HepG2 (cell line): ENCODE data around the gene ADAMTS8. TPM values are rescaled to one million over a fixed set of nuclear protein-coding genes. Genes with fewer than 3 reads are reported as not detected.

Experiments used
- ATAC-seq: fragments of 200-7000 bp; cut with Tn5 transposase; 3 replicates; pipeline ENCODE4 v1.9.1; 2020; ENCODE audit warnings: mild to moderate bottlenecking, moderate library complexity
- BruUV-seq: library from RNA; stranded (reverse); fragments of 400-500 nt; replicated peaks from 2 replicates; lab custom pipeline; 2021; lab: Mats Ljungman, UMichigan
- CTCF ChIA-PET: fragments of 300-600 bp; formaldehyde crosslinking; extraction: SDS; loops from one replicate; lab custom pipeline; 2021; ENCODE audit warnings: low total read pairs, inconsistent platforms, low intra/inter-chr PET ratio; lab: Yijun Ruan, JAX
- POLR2A ChIA-PET: fragments of 350-600 bp; sonication (Branson Sonifier 250); formaldehyde crosslinking; loops from one replicate; lab custom pipeline; 2020; ENCODE audit warnings: antibody characterized with exemption, inconsistent platforms; lab: Yijun Ruan, JAX
- DNase-seq: peaks from one replicate; pipeline ENCODE4 v3.0.0-alpha.2; 2015; ENCODE audit warnings: low spot score
- FAIRE-seq: peaks from 3 replicates; lab custom pipeline; 2011; peaks lifted over from hg19 to GRCh38; lab: Jason Lieb, UNC
- H2AFZ ChIP-seq: one replicate; pipeline ENCODE4 v1.6.1; 2011; ENCODE audit warnings: low read length, inconsistent platforms
- H3K27ac ChIP-seq: fragments of 300-600 bp; 3 replicates; pipeline ENCODE4 v1.8.0; 2011; ENCODE audit warnings: mixed run types, mild to moderate bottlenecking, mixed read lengths, low read length, inconsistent platforms; ENCODE audit not compliant: insufficient read depth; ENCODE audit errors: extremely low read length
- H3K27me3 ChIP-seq, 2 experiments: fragments of 200-600 bp in 1 of 2; 2 replicates in 1 of 2; 3 replicates in 1 of 2; pipeline versions ENCODE4 v1.6.0 to v1.8.0; 2011; ENCODE audit warnings: low read length in 2 of 2, mild to moderate bottlenecking in 2 of 2, moderate library complexity in 2 of 2, inconsistent platforms in 1 of 2; ENCODE audit not compliant: insufficient read depth in 2 of 2, control insufficient read depth in 1 of 2
- H3K36me3 ChIP-seq, 2 experiments: fragments of 200-600 bp in 1 of 2; replicated peaks in 1 of 2; 2 replicates in 1 of 2; 3 replicates in 1 of 2; pipeline versions ENCODE4 v1.5.1 to v1.8.0; 2011; ENCODE audit warnings: low read length in 2 of 2, inconsistent platforms in 1 of 2; ENCODE audit not compliant: insufficient read depth in 2 of 2, control insufficient read depth in 1 of 2
- H3K4me1 ChIP-seq: 2 replicates; pipeline ENCODE4 v1.5.1; 2012; ENCODE audit warnings: low read length, inconsistent platforms; ENCODE audit not compliant: insufficient read depth
- H3K4me2 ChIP-seq: 2 replicates; pipeline ENCODE4 v1.6.0; 2011; ENCODE audit warnings: low read depth, low read length, inconsistent platforms
- H3K4me3 ChIP-seq, 3 experiments: fragments of 200-600 bp in 1 of 3; sonication (generic), shearing (Covaris generic) in 1 of 3; replicated peaks in 1 of 3; 2 replicates each; pipeline ENCODE4 v1.5.1; 2011 to 2016; ENCODE audit warnings: low read length in 3 of 3, inconsistent platforms in 2 of 3, low read depth in 2 of 3, mild to moderate bottlenecking in 2 of 3, control low read depth in 1 of 3, mixed read lengths in 1 of 3; ENCODE audit not compliant: insufficient read depth in 1 of 3
- H3K79me2 ChIP-seq: one replicate; pipeline ENCODE4 v1.6.1; 2011; ENCODE audit warnings: low read length, inconsistent platforms; ENCODE audit not compliant: insufficient read depth
- H3K9ac ChIP-seq: 2 replicates; pipeline ENCODE4 v1.6.0; 2011; ENCODE audit warnings: mild to moderate bottlenecking, low read depth, low read length, inconsistent platforms; ENCODE audit not compliant: insufficient read depth
- H3K9me3 ChIP-seq: 2 replicates; pipeline ENCODE4 v1.5.1; 2012; ENCODE audit warnings: mild to moderate bottlenecking, low read length
- H4K20me1 ChIP-seq: 2 replicates; pipeline ENCODE4 v1.6.0; 2011; ENCODE audit warnings: inconsistent platforms, mild to moderate bottlenecking, low read length, moderate library complexity; ENCODE audit not compliant: insufficient read depth
- CAMTA2 ChIP-seq: sonication (generic); formaldehyde crosslinking; IDR thresholded peaks from 2 replicates; pipeline ENCODE4 v1.4.0; 2020; ENCODE audit warnings: mild to moderate bottlenecking, missing genetic modification reagents, borderline replicate concordance
- CBX2 ChIP-seq, 2 experiments: fragments of 200-600 bp in 1 of 2; sonication (generic); formaldehyde crosslinking in 1 of 2; IDR thresholded peaks; 2 replicates each; pipeline versions ENCODE4 v1.7.0 to v1.8.1; 2018 to 2022; ENCODE audit warnings: low read depth in 2 of 2, low read length in 1 of 2, mild to moderate bottlenecking in 1 of 2, missing genetic modification reagents in 1 of 2
- GTF3A ChIP-seq: sonication (generic); formaldehyde crosslinking; conservative IDR thresholded peaks from 2 replicates; pipeline ENCODE4 v1.4.0; 2020; ENCODE audit warnings: mild to moderate bottlenecking, missing genetic modification reagents
- MBD4 ChIP-seq: IDR thresholded peaks from 2 replicates; pipeline ENCODE4 v1.6.1; 2012; ENCODE audit warnings: low read length, inconsistent platforms, borderline replicate concordance
- MTERF4 ChIP-seq: sonication (generic); formaldehyde crosslinking; IDR thresholded peaks from 2 replicates; pipeline ENCODE4 v1.8.0; 2023; ENCODE audit warnings: mild to moderate bottlenecking, missing genetic modification reagents
- RARA ChIP-seq: IDR thresholded peaks from 2 replicates; pipeline ENCODE4 v1.6.1; 2016; ENCODE audit warnings: missing genetic modification reagents, missing compliant biosample characterization
- TCF12 ChIP-seq, 2 experiments: fragments of 450-650 bp in 1 of 2; sonication (generic) in 1 of 2; formaldehyde crosslinking in 1 of 2; IDR thresholded peaks; 2 replicates each; pipeline versions ENCODE4 v1.6.1 to v1.8.0; 2017 to 2022; ENCODE audit warnings: antibody characterized with exemption in 1 of 2, mild to moderate bottlenecking in 1 of 2, missing genetic modification reagents in 1 of 2, moderate library complexity in 1 of 2
- ZNF235 ChIP-seq: sonication (generic); formaldehyde crosslinking; IDR thresholded peaks from 2 replicates; pipeline ENCODE4 v1.8.1; 2023; ENCODE audit warnings: mild to moderate bottlenecking, missing genetic modification reagents, borderline replicate concordance
- ZNF770 ChIP-seq: sonication (generic); formaldehyde crosslinking; IDR thresholded peaks from 2 replicates; pipeline ENCODE4 v1.5.0; 2020; ENCODE audit warnings: mild to moderate bottlenecking, missing genetic modification reagents
- ZSCAN20 ChIP-seq: sonication (generic); formaldehyde crosslinking; IDR thresholded peaks from 2 replicates; pipeline ENCODE4 v1.4.0; 2020; ENCODE audit warnings: missing genetic modification reagents, mild to moderate bottlenecking, borderline replicate concordance
- WGBS: methylation state at CpG from one replicate; pipeline ENCODE4 v1.1.6; 2017; ENCODE audit warnings: low lambda C conversion rate; 5-methylcytosine and 5-hydroxymethylcytosine counted together
- in situ Hi-C: cut with HindIII; loops from 2 replicates; pipeline ENCODE4 v1.10.0; 2017; ENCODE audit warnings: low pct_unique_long_range_greater_than_20kb; ENCODE audit not compliant: extremely low pct_ligation_motif_present
- intact Hi-C: fragments of 100-400 bp; cut with micrococcal nuclease; formaldehyde crosslinking; loops from one replicate; pipeline ENCODE4 v1.10.0; 2022; ENCODE audit not compliant: unreplicated experiment
- polyA plus RNA-seq, 8 experiments: library from polyadenylated mRNA; depleted of rRNA in 3 of 8; stranded (reverse) in 7 of 8; unstranded in 1 of 8; fragments of >200 nt; fragmentation: Illumina TruSeq in 4 of 8; extraction: Trizol in 4 of 8; gene quantifications; 2 replicates each; pipeline versions ENCODE4 v1.2.1 to v1.2.3, GENCODE V29; 2011 to 2016; ENCODE audit warnings: low read depth in 4 of 8, missing spikeins in 1 of 8, mixed read lengths in 1 of 8; ENCODE audit not compliant: insufficient read depth in 1 of 8
- total RNA-seq, 5 experiments: library from RNA; depleted of rRNA; stranded (reverse); fragments of >200 nt; fragmentation: Illumina TruSeq; extraction: Trizol; gene quantifications; 2 replicates each; pipeline ENCODE4 v1.2.3, GENCODE V29; 2016; ENCODE audit warnings: low read depth in 1 of 5
- TF ChIP-seq, protein P1 (sequence below): sonication (generic); formaldehyde crosslinking; IDR thresholded peaks from 2 replicates; pipeline ENCODE4 v1.5.1; 2020; ENCODE audit warnings: mild to moderate bottlenecking, missing genetic modification reagents
- TF ChIP-seq, protein P2 (sequence below): sonication (generic); formaldehyde crosslinking; IDR thresholded peaks from 2 replicates; pipeline ENCODE4 v1.8.1; 2023; ENCODE audit warnings: mild to moderate bottlenecking, missing genetic modification reagents
- TF ChIP-seq, protein P3 (sequence below): sonication (generic); formaldehyde crosslinking; IDR thresholded peaks from 2 replicates; pipeline ENCODE4 v1.8.0; 2022; ENCODE audit warnings: missing genetic modification reagents, mild to moderate bottlenecking, borderline replicate concordance

The ADAMTS8 gene
- total and polyA plus RNA-seq, 2 of the 13 experiments (the other 11 are each of a cell fraction or from before 2014, with no cell fraction given) = not detected

- TF ChIP-seq CBX2 (IDR thresholded peaks at IDR 0.05; ENCODE audit: low read depth, low read length) (no peak), CBX2 (CRISPR knock-in tag; IDR thresholded peaks at IDR 0.05; ENCODE audit: low read depth) (no peak), ZNF770 (CRISPR knock-in tag) (no peak), GTF3A (CRISPR knock-in tag) (no peak), MTERF4 (CRISPR knock-in tag) (no peak)
- TF ChIP-seq, protein P1, sequence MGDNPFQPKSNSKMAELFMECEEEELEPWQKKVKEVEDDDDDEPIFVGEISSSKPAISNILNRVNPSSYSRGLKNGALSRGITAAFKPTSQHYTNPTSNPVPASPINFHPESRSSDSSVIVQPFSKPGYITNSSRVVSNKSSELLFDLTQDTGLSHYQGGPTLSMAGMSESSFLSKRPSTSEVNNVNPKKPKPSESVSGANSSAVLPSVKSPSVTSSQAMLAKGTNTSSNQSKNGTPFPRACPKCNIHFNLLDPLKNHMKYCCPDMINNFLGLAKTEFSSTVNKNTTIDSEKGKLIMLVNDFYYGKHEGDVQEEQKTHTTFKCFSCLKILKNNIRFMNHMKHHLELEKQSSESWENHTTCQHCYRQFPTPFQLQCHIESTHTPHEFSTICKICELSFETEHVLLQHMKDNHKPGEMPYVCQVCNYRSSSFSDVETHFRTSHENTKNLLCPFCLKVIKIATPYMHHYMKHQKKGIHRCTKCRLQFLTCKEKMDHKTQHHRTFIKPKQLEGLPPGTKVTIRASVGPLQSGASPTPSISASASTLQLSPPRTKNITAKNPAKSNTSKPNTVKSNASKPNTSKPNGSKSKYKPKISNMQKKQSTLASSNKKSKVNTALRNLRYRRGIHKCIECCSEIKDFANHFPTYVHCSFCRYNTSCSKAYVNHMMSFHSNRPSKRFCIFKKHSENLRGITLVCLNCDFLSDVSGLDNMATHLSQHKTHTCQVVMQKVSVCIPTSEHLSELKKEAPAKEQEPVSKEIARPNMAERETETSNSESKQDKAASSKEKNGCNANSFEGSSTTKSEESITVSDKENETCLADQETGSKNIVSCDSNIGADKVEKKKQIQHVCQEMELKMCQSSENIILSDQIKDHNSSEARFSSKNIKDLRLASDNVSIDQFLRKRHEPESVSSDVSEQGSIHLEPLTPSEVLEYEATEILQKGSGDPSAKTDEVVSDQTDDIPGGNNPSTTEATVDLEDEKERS (CRISPR knock-in tag) = no peak
Measured at GRCh38 chr11:130418756-130419155, 9.7 kb downstream of the ADAMTS8 start (continued).

GRCh38 chr11:130418210-130418609, 10.2 kb downstream of the ADAMTS8 start:
- no peaks in the 10 kb centered on the region for H3K9me3 ChIP-seq
- in situ Hi-C loops (no loop called here), intact Hi-C loops (no loop called here)
- ATAC-seq = no peak
- ChIA-PET POLR2A (interaction anchor here (0.6 kb wide), 1 partner anchor 10 kb away, joined by 3 read pairs; no protein-coding TSS in a partner anchor), CTCF (no interaction called here)
- no TSS peak for BruUV-seq
- no peak overlapping the region for H3K4me2 ChIP-seq
- peaks cover 14 to 90% of the 10 kb centered on the region in 2 experiments; a peak in 3 of 5 replicates for H3K27me3 ChIP-seq
- no peak overlapping the region for H3K27ac ChIP-seq
- no peak overlapping the region for H3K9ac ChIP-seq
- 13% methylated on average over 1 of the region's 5 CpGs for WGBS
- no peak overlapping the region for H3K4me3 ChIP-seq
- H3K4me1 ChIP-seq = no peaks in the 10 kb centered on the region
- FAIRE-seq = no peak
- DNase-seq = no peak
- no peaks in the 10 kb centered on the region for H3K79me2 ChIP-seq
- no peak overlapping the region for H2AFZ ChIP-seq
- no peaks in the 10 kb centered on the region for H3K36me3 ChIP-seq
- H4K20me1 ChIP-seq = no peaks in the 10 kb centered on the region
- TF ChIP-seq TCF12 (IDR thresholded peaks at IDR 0.05) = no peak
- TF ChIP-seq TCF12 (CRISPR knock-in tag; IDR thresholded peaks at IDR 0.05) = no peak
- TF ChIP-seq CAMTA2 (CRISPR knock-in tag) = no peak
- TF ChIP-seq, protein P2, sequence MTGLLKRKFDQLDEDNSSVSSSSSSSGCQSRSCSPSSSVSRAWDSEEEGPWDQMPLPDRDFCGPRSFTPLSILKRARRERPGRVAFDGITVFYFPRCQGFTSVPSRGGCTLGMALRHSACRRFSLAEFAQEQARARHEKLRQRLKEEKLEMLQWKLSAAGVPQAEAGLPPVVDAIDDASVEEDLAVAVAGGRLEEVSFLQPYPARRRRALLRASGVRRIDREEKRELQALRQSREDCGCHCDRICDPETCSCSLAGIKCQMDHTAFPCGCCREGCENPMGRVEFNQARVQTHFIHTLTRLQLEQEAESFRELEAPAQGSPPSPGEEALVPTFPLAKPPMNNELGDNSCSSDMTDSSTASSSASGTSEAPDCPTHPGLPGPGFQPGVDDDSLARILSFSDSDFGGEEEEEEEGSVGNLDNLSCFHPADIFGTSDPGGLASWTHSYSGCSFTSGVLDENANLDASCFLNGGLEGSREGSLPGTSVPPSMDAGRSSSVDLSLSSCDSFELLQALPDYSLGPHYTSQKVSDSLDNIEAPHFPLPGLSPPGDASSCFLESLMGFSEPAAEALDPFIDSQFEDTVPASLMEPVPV (CRISPR knock-in tag) = no peak
- TF ChIP-seq, protein P3, sequence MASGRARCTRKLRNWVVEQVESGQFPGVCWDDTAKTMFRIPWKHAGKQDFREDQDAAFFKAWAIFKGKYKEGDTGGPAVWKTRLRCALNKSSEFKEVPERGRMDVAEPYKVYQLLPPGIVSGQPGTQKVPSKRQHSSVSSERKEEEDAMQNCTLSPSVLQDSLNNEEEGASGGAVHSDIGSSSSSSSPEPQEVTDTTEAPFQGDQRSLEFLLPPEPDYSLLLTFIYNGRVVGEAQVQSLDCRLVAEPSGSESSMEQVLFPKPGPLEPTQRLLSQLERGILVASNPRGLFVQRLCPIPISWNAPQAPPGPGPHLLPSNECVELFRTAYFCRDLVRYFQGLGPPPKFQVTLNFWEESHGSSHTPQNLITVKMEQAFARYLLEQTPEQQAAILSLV (CRISPR knock-in tag) = no peak
- TF ChIP-seq RARA (CRISPR knock-in tag) = no peak
- no peak for TF ChIP-seq ZNF235 (CRISPR knock-in tag)
- TF ChIP-seq MBD4 = no peak
- no peak for TF ChIP-seq ZSCAN20 (CRISPR knock-in tag)
